IMR-90 (cell line): Measurements from ENCODE around the gene SLC39A11. TPM values are rescaled to one million over a fixed set of nuclear protein-coding genes. Genes with fewer than 3 reads are reported as not detected.

ENCODE experiments used
- ATAC-seq: fragments of 200-7000 bp; cut with Tn5 transposase; 2 replicates; pipeline ENCODE4 v1.9.1; 2020; ENCODE audit warnings: low read depth, mild to moderate bottlenecking, moderate library complexity
- BruUV-seq: library from RNA; stranded (reverse); fragments of 400-500 nt; replicated peaks from 2 replicates; lab custom pipeline; 2021; lab: Mats Ljungman, UMichigan
- CTCF ChIA-PET: fragments of 300-600 bp; formaldehyde crosslinking; extraction: SDS; loops from one replicate; lab custom pipeline; 2021; ENCODE audit warnings: antibody characterized with exemption; lab: Yijun Ruan, JAX
- POLR2A ChIA-PET: fragments of 300-600 bp; sonication (Branson Sonifier 250); formaldehyde crosslinking; loops from one replicate; lab custom pipeline; 2022; ENCODE audit warnings: antibody characterized with exemption; ENCODE audit not compliant: unreplicated experiment; lab: Charles Lee
- DNase-seq: peaks from one replicate; pipeline ENCODE4 v3.0.0; 2013
- H2AFZ ChIP-seq: replicated peaks from 2 replicates; pipeline ENCODE3; 2013; ENCODE audit warnings: low read length, mild to moderate bottlenecking; ENCODE audit not compliant: poor library complexity
- H2AK5ac ChIP-seq: 2 replicates; pipeline ENCODE4 v1.6.1; 2013; ENCODE audit warnings: low read depth, low read length, inconsistent platforms
- H2AK9ac ChIP-seq: replicated peaks from 2 replicates; pipeline ENCODE3; 2013; ENCODE audit warnings: mild to moderate bottlenecking, low read depth, low read length, moderate library complexity; ENCODE audit not compliant: poor library complexity
- H2BK120ac ChIP-seq: 2 replicates; pipeline ENCODE4 v1.6.1; 2013; ENCODE audit warnings: low read depth, low read length, inconsistent platforms
- H2BK15ac ChIP-seq: 3 replicates; pipeline ENCODE4 v1.6.1; 2013; ENCODE audit warnings: low read depth, low read length, inconsistent platforms
- H2BK20ac ChIP-seq: 2 replicates; pipeline ENCODE4 v1.6.1; 2013; ENCODE audit warnings: low read depth, mild to moderate bottlenecking, inconsistent platforms, low read length, moderate library complexity
- H2BK5ac ChIP-seq: 2 replicates; pipeline ENCODE4 v1.6.1; 2013; ENCODE audit warnings: mild to moderate bottlenecking, low read depth, low read length, inconsistent platforms; ENCODE audit not compliant: poor library complexity, severe bottlenecking
- H3K14ac ChIP-seq: replicated peaks from 2 replicates; pipeline ENCODE4 v1.6.1; 2013; ENCODE audit warnings: low read depth, low read length, inconsistent platforms
- H3K18ac ChIP-seq: 2 replicates; pipeline ENCODE4 v1.6.1; 2013; ENCODE audit warnings: low read depth, low read length, control low read depth
- H3K23ac ChIP-seq: 2 replicates; pipeline ENCODE4 v1.6.1; 2013; ENCODE audit warnings: low read depth, low read length, inconsistent platforms
- H3K27ac ChIP-seq: 2 replicates; pipeline ENCODE4 v1.5.1; 2013; ENCODE audit warnings: mild to moderate bottlenecking, control low read depth, low read length; ENCODE audit not compliant: insufficient read depth
- H3K27me3 ChIP-seq: 2 replicates; pipeline ENCODE4 v1.6.1; 2013; ENCODE audit warnings: low read length; ENCODE audit not compliant: control insufficient read depth, insufficient read depth
- H3K36me3 ChIP-seq: 2 replicates; pipeline ENCODE4 v1.6.1; 2013; ENCODE audit warnings: low read length, mixed read lengths; ENCODE audit not compliant: control insufficient read depth, insufficient read depth
- H3K4ac ChIP-seq: 2 replicates; pipeline ENCODE4 v1.6.1; 2013; ENCODE audit warnings: low read depth, low read length, inconsistent platforms
- H3K4me1 ChIP-seq: 2 replicates; pipeline ENCODE4 v1.6.1; 2013; ENCODE audit warnings: low read length, mixed read lengths; ENCODE audit not compliant: control insufficient read depth, insufficient read depth
- H3K4me2 ChIP-seq: 2 replicates; pipeline ENCODE4 v1.6.1; 2013; ENCODE audit warnings: low read depth, mild to moderate bottlenecking, control low read depth, low read length, moderate library complexity
- H3K4me3 ChIP-seq: 2 replicates; pipeline ENCODE4 v1.5.1; 2013; ENCODE audit warnings: low read depth, mild to moderate bottlenecking, control low read depth, low read length, moderate library complexity; ENCODE audit not compliant: insufficient read depth
- H3K56ac ChIP-seq: 2 replicates; pipeline ENCODE4 v1.6.1; 2013; ENCODE audit warnings: low read length, inconsistent platforms; ENCODE audit not compliant: insufficient read depth; ENCODE audit errors: extremely low read depth
- H3K79me1 ChIP-seq, 2 experiments: 2 replicates each; pipeline ENCODE4 v1.6.1; 2013; ENCODE audit warnings: low read length in 2 of 2, inconsistent platforms in 1 of 2, low read depth in 1 of 2
- H3K9ac ChIP-seq: 2 replicates; pipeline ENCODE4 v1.6.1; 2013; ENCODE audit warnings: low read depth, low read length, control low read depth
- H3K9me1 ChIP-seq: 2 replicates; pipeline ENCODE4 v1.6.1; 2013; ENCODE audit warnings: low read length, inconsistent platforms; ENCODE audit not compliant: insufficient read depth
- H3K9me3 ChIP-seq: 2 replicates; pipeline ENCODE4 v1.6.1; 2013; ENCODE audit warnings: low read length; ENCODE audit not compliant: control insufficient read depth, insufficient read depth
- H4K20me1 ChIP-seq: 2 replicates; pipeline ENCODE4 v1.6.1; 2013; ENCODE audit warnings: low read length, inconsistent platforms; ENCODE audit not compliant: insufficient read depth
- H4K5ac ChIP-seq: 2 replicates; pipeline ENCODE4 v1.6.1; 2013; ENCODE audit warnings: mild to moderate bottlenecking, low read depth, low read length, control low read depth
- H4K8ac ChIP-seq, 2 experiments: 2 replicates each; pipeline ENCODE4 v1.6.1; 2013; ENCODE audit warnings: low read depth in 2 of 2, low read length in 2 of 2, control low read depth in 1 of 2, inconsistent platforms in 1 of 2
- H4K91ac ChIP-seq: 2 replicates; pipeline ENCODE4 v1.6.1; 2013; ENCODE audit warnings: low read depth, low read length, inconsistent platforms; ENCODE audit not compliant: insufficient read depth
- BHLHE40 ChIP-seq: fragments of 150-350 bp; IDR thresholded peaks from 2 replicates; pipeline ENCODE4 v1.6.1; 2016; ENCODE audit warnings: mild to moderate bottlenecking, low read depth, low read length
- CTCF ChIP-seq: conservative IDR thresholded peaks from 2 replicates; pipeline ENCODE4 v1.5.1; 2012; ENCODE audit warnings: mild to moderate bottlenecking, low read depth, low read length, improper control_type of control experiment
- ELK1 ChIP-seq: fragments of 150-350 bp; IDR thresholded peaks from 2 replicates; pipeline ENCODE4 v1.6.1; 2016; ENCODE audit warnings: low read depth, mild to moderate bottlenecking, low read length, moderate library complexity, borderline replicate concordance
- MAZ ChIP-seq: IDR thresholded peaks from 2 replicates; pipeline ENCODE4 v1.6.1; 2012; ENCODE audit warnings: low read depth, mild to moderate bottlenecking, low read length, improper control_type of control experiment, moderate library complexity, borderline replicate concordance
- MXI1 ChIP-seq: IDR thresholded peaks from 2 replicates; pipeline ENCODE4 v1.6.1; 2012; ENCODE audit warnings: low read depth, mild to moderate bottlenecking, low read length, moderate library complexity, borderline replicate concordance
- NFE2L2 ChIP-seq: fragments of 150-350 bp; IDR thresholded peaks from 2 replicates; pipeline ENCODE4 v1.6.1; 2016; ENCODE audit warnings: low read depth, mild to moderate bottlenecking, low read length
- POLR2A ChIP-seq: IDR thresholded peaks from 2 replicates; pipeline ENCODE4 v1.6.1; 2012; ENCODE audit warnings: mild to moderate bottlenecking, low read depth, low read length
- RCOR1 ChIP-seq: IDR thresholded peaks from 2 replicates; pipeline ENCODE4 v1.6.1; 2012; ENCODE audit warnings: mild to moderate bottlenecking, low read length, improper control_type of control experiment; ENCODE audit not compliant: insufficient replicate concordance
- USF2 ChIP-seq: fragments of 150-350 bp; IDR thresholded peaks from 2 replicates; pipeline ENCODE4 v1.6.1; 2017; ENCODE audit warnings: mild to moderate bottlenecking, antibody characterized with exemption, low read length, low read depth
- WGBS, 2 experiments: methylation state at CpG; one replicate each; pipeline versions ENCODE4 v1.1.5 to v1.1.7; 2013; ENCODE audit warnings: missing lambda C conversion rate in 2 of 2; ENCODE audit not compliant: insufficient read length in 1 of 2; ENCODE audit errors: extremely low coverage in 2 of 2; 5-methylcytosine and 5-hydroxymethylcytosine counted together
- dilution Hi-C: fragments of 300-500 bp; cut with HindIII; formaldehyde crosslinking; loops from one replicate; pipeline ENCODE4 v1.14.3; 2018; ENCODE audit warnings: low sequenced_read_pairs; ENCODE audit not compliant: unreplicated experiment
- in situ Hi-C: fragments of 300-500 bp; cut with MboI; formaldehyde crosslinking; loops from 3 replicates; pipeline ENCODE4 v1.14.3; 2019; ENCODE audit warnings: low sequenced_read_pairs, inconsistent platforms, mixed read lengths
- intact Hi-C: fragments of 100-400 bp; cut with micrococcal nuclease; formaldehyde crosslinking; loops from 2 replicates; pipeline ENCODE4 v1.10.0; 2022
- polyA plus RNA-seq, 3 experiments: library from polyadenylated mRNA; depleted of rRNA; stranded (reverse); fragments of >200 nt; gene quantifications; 2 replicates each; pipeline ENCODE4 v1.2.3, GENCODE V29; 2012; ENCODE audit warnings: low replicate concordance in 1 of 3
- total RNA-seq: library from RNA; depleted of rRNA; stranded (reverse); fragments of >200 nt; gene quantifications from 2 replicates; pipeline ENCODE4 v1.2.3, GENCODE V29; 2012

Gene SLC39A11
- total and polyA plus RNA-seq, 2 of the 4 experiments (the other 2 are of a cell fraction), result 8.8 to 14.3 TPM

- Histone ChIP-seq H3K4me2 (peak overlapping the region; percentile 27; the same call in 1 of the 2 replicates), H3K36me3 (no peaks in the 10 kb centered on the region), H3K79me1 (peaks cover 0 to 4% of the 10 kb centered on the region in 2 experiments; a peak in 1 of 4 replicates), H4K91ac (peak overlapping the region; percentile 86), H3K14ac (peak overlapping the region; percentile 81), H3K4me1 (peaks cover 17% of the 10 kb centered on the region), H2AK9ac (peak overlapping the region; percentile 20), H2BK5ac (peak overlapping the region; percentile 88), H2AFZ (no peak overlapping the region), H4K20me1 (no peaks in the 10 kb centered on the region; the same call in 1 of the 2 replicates), H2AK5ac (peak overlapping the region; percentile 98), H3K27ac (peak overlapping the region; percentile 4; the same call in 1 of the 2 replicates), H3K4ac (peak overlapping the region; percentile 29), H3K9me3 (no peaks in the 10 kb centered on the region), H3K4me3 (no peak overlapping the region), H3K23ac (0 out of 2 replicates have a peak overlapping the region, but pooled peaks have one; percentile 13), H3K27me3 (no peaks in the 10 kb centered on the region), H2BK15ac (peak overlapping the region; percentile 96; the same call in 2 of the 3 replicates), H4K8ac (peak overlapping the region; percentile 12 to 17; a peak in 2 of 4 replicates), H2BK120ac (peak overlapping the region; percentile 80), H3K18ac (peak overlapping the region; percentile 73; the same call in 1 of the 2 replicates), H3K56ac (peak overlapping the region; percentile 21; the same call in 1 of the 2 replicates), H2BK20ac (peak overlapping the region; percentile 28), H4K5ac (no peak overlapping the region; the same call in 1 of the 2 replicates), H3K9ac (no peak overlapping the region), H3K9me1 (peaks cover 18% of the 10 kb centered on the region)
- ChIA-PET POLR2A (no interaction called here), CTCF (interaction anchor here (0.8 kb wide), 1 partner anchor 131 kb away, joined by 4 read pairs; no protein-coding TSS in a partner anchor)
- no CpG with 5 or more reads among the region's 3 CpGs for WGBS, 2 experiments
- ATAC-seq (no peak), DNase-seq (peak; percentile 53)
- TF ChIP-seq MAZ (no peak), ELK1 (no peak), BHLHE40 (no peak), POLR2A (no peak), USF2 (no peak), NFE2L2 (no peak), MXI1 (no peak), CTCF (no peak), RCOR1 (no peak)
- in situ Hi-C loops, result no loop called here
- BruUV-seq, result no TSS peak
- intact Hi-C loops, result no loop called here
- dilution Hi-C loops, result no loop called here
These were observed 401.5 kb downstream of the SLC39A11 start for GRCh38 chr17:72691017-72691416.
